ENCODE results near the gene FAM83B. TPM values are rescaled to one million over a fixed set of nuclear protein-coding genes. Genes with fewer than 3 reads are reported as not detected.

The FAM83B gene
- total and polyA plus RNA-seq, 10 of the 15 experiments (the other 5 are each of a cell fraction or from before 2014, with no cell fraction given) = 0.05 TPM; not detected in 9

GRCh38 chr6:54827010-54827409 lies 19.6 kb upstream of the FAM83B start:
- H3K4me1 ChIP-seq (ENCODE audit: control insufficient read depth, insufficient read depth, low read length) = no peaks in the 10 kb centered on the region
- no TSS peak for BruUV-seq (replicated peaks)
- 0% methylated on average over 2 of the region's 2 CpGs for WGBS (ENCODE audit: insufficient coverage, insufficient replicate concordance, low lambda C conversion rate, missing lambda C conversion rate)
- FAIRE-seq = no peak
- no peak overlapping the region for H3K4me3 ChIP-seq
- ChIA-PET CTCF (no interaction called here), POLR2A (no interaction called here), RAD21 (ENCODE audit: unreplicated experiment) (no interaction called here), SMC1A (ENCODE audit: uncharacterized antibody, unreplicated experiment) (no interaction called here)
- H4K20me1 ChIP-seq (ENCODE audit: control insufficient read depth, insufficient read depth) = no peaks in the 10 kb centered on the region
- H3K79me2 ChIP-seq (ENCODE audit: control insufficient read depth, insufficient read depth, low read length) = no peaks in the 10 kb centered on the region
- in situ Hi-C loops (cut with MboI) (no loop called here), intact Hi-C loops (cut with micrococcal nuclease; ENCODE audit: unreplicated experiment) (no loop called here)
- no peak overlapping the region for H3K27ac ChIP-seq (ENCODE audit: control insufficient read depth, insufficient read depth)
- H2AFZ ChIP-seq (ENCODE audit: control insufficient read depth, low read depth, low read length) = no peak overlapping the region
- H3K9ac ChIP-seq (ENCODE audit: control insufficient read depth, insufficient read depth, low read length) = no peak overlapping the region
- no peak for ATAC-seq
- no peaks in the 10 kb centered on the region for H3K27me3 ChIP-seq (replicated peaks in 1 of 2; ENCODE audit: control insufficient read depth in 2 of 2, insufficient read depth in 2 of 2, low read length in 1 of 2)
- H3K9me3 ChIP-seq (replicated peaks; ENCODE audit: control insufficient read depth, insufficient read depth, low read length) = no peaks in the 10 kb centered on the region
- DNase-seq (ENCODE audit: low read depth, low spot score) = no peak
- no peak overlapping the region for H3K4me2 ChIP-seq (ENCODE audit: control insufficient read depth, insufficient read depth)
- H3K36me3 ChIP-seq (ENCODE audit: control insufficient read depth in 2 of 2, insufficient read depth in 2 of 2, low read length in 1 of 2) = no peaks in the 10 kb centered on the region
- TF ChIP-seq CEBPZ (IDR thresholded peaks at IDR 0.05; ENCODE audit: low read depth, low read length) = no peak
- TF ChIP-seq RB1 (IDR thresholded peaks at IDR 0.05; ENCODE audit: borderline replicate concordance) = no peak
- TF ChIP-seq MYC (IDR thresholded peaks at IDR 0.05; ENCODE audit: insufficient read depth, insufficient read length, insufficient replicate concordance, low read length, severe bottlenecking) = no peak
- TF ChIP-seq SKIL (IDR thresholded peaks at IDR 0.05; ENCODE audit: low read depth, poor library complexity, severe bottlenecking) = no peak
- TF ChIP-seq CTCF (IDR thresholded peaks at IDR 0.05 in 2 of 3, conservative IDR thresholded peaks at IDR 0.05 in 1 of 3; ENCODE audit: control insufficient read depth in 2 of 3, extremely low read depth in 1 of 3, insufficient read depth in 1 of 3, low read depth in 3 of 3, low read length in 3 of 3) = no peak
- no peak for TF ChIP-seq SMAD1 (IDR thresholded peaks at IDR 0.05; ENCODE audit: low read depth, partially characterized antibody)
- TF ChIP-seq SMARCA5 (IDR thresholded peaks at IDR 0.05) = no peak
- no peak for TF ChIP-seq SUZ12 (IDR thresholded peaks at IDR 0.05; ENCODE audit: unreplicated experiment)
- no peak for TF ChIP-seq BCL3 (IDR thresholded peaks at IDR 0.05; ENCODE audit: borderline replicate concordance, insufficient read depth, low read depth, low read length, poor library complexity, severe bottlenecking)
- no peak for TF ChIP-seq FOXM1 (IDR thresholded peaks at IDR 0.05; ENCODE audit: low read depth, low read length)

Data from GM12878 (cell line).